Osteoblast (primary cell): ENCODE data around the gene MBOAT2. TPM values are rescaled to one million over a fixed set of nuclear protein-coding genes. Genes with fewer than 3 reads are reported as not detected.

Experiments
- DNase-seq: peaks from one replicate; pipeline ENCODE4 v3.0.0; 2011; ENCODE audit warnings: low spot score, mixed read lengths; ENCODE audit not compliant: insufficient read length; ENCODE audit errors: missing footprints
- H2AFZ ChIP-seq: 2 replicates; pipeline ENCODE4 v1.6.0; 2011; ENCODE audit warnings: mild to moderate bottlenecking, low read length
- H3K27ac ChIP-seq: 2 replicates; pipeline ENCODE4 v1.5.1; 2011; ENCODE audit warnings: mild to moderate bottlenecking, low read depth, low read length, moderate library complexity
- H3K27me3 ChIP-seq: 2 replicates; pipeline ENCODE4 v1.6.0; 2012; ENCODE audit warnings: mild to moderate bottlenecking, control low read depth, inconsistent platforms, low read length, moderate library complexity; ENCODE audit not compliant: insufficient read depth
- H3K36me3 ChIP-seq: 2 replicates; pipeline ENCODE4 v1.5.1; 2011; ENCODE audit warnings: mild to moderate bottlenecking, low read length, control low read depth, moderate library complexity; ENCODE audit not compliant: insufficient read depth
- H3K4me1 ChIP-seq: 2 replicates; pipeline ENCODE4 v1.5.1; 2011; ENCODE audit warnings: mild to moderate bottlenecking, low read length, control low read depth, moderate library complexity; ENCODE audit not compliant: insufficient read depth
- H3K4me2 ChIP-seq: 2 replicates; pipeline ENCODE4 v1.6.0; 2011; ENCODE audit warnings: mild to moderate bottlenecking, low read length; ENCODE audit not compliant: insufficient read depth
- H3K4me3 ChIP-seq: fragments of 200-600 bp; sonication (generic); 3 replicates; pipeline ENCODE4 v1.5.1; 2012; ENCODE audit warnings: mild to moderate bottlenecking, low read length, inconsistent platforms; ENCODE audit not compliant: insufficient read depth
- H3K79me2 ChIP-seq: 2 replicates; pipeline ENCODE4 v1.6.0; 2012; ENCODE audit warnings: mild to moderate bottlenecking, low read length, control low read depth, inconsistent platforms; ENCODE audit not compliant: insufficient read depth
- H3K9me3 ChIP-seq: 2 replicates; pipeline ENCODE4 v1.5.1; 2011; ENCODE audit warnings: low read depth, low read length, control low read depth
- H4K20me1 ChIP-seq: 2 replicates; pipeline ENCODE4 v1.6.0; 2012; ENCODE audit warnings: mild to moderate bottlenecking, low read length, control low read depth; ENCODE audit not compliant: insufficient read depth
- total RNA-seq: library from RNA; depleted of rRNA; stranded (reverse); fragments of >200 nt; gene quantifications from 2 replicates; pipeline ENCODE4 v1.2.3, GENCODE V29; 2012
- TF ChIP-seq, protein P1 (sequence below): IDR thresholded peaks from 2 replicates; pipeline ENCODE4 v1.5.1; 2011; ENCODE audit warnings: mild to moderate bottlenecking, low read depth, low read length, moderate library complexity; ENCODE audit errors: extremely low read depth

MBOAT2 gene
- total RNA-seq, 1 donor, result 54.3 TPM

DNA sequence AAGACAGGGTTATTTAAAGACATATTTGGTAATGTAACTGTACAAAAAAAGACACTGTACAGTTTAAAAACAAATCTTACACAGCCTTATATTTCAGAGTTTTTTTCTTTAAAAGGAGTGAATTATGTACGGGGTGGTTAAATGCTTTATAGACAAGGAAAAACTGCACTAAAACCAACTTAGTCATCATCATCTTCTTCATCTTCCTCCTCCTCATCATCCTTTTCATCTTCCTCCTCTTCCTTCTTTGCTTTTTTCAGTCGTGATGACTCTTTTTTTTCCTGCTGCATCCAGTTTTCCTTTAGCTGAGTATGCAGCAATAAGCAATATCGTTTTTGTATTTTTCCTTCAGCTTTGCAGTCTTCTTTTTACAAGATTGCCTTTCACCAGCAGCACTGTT is 14.6 kb upstream of the MBOAT2 start:
- Histone ChIP-seq H3K27ac (peak overlapping the region; percentile 58), H3K36me3 (no peaks in the 10 kb centered on the region), H2AFZ (peak overlapping the region; percentile 99), H3K9me3 (no peaks in the 10 kb centered on the region), H3K27me3 (no peaks in the 10 kb centered on the region), H3K4me1 (peaks cover 7% of the 10 kb centered on the region), H3K4me3 (peak overlapping the region; percentile 60), H3K4me2 (peak overlapping the region; percentile 90), H4K20me1 (no peaks in the 10 kb centered on the region), H3K79me2 (no peaks in the 10 kb centered on the region)
- DNase-seq, result no peak
- TF ChIP-seq, protein P1, sequence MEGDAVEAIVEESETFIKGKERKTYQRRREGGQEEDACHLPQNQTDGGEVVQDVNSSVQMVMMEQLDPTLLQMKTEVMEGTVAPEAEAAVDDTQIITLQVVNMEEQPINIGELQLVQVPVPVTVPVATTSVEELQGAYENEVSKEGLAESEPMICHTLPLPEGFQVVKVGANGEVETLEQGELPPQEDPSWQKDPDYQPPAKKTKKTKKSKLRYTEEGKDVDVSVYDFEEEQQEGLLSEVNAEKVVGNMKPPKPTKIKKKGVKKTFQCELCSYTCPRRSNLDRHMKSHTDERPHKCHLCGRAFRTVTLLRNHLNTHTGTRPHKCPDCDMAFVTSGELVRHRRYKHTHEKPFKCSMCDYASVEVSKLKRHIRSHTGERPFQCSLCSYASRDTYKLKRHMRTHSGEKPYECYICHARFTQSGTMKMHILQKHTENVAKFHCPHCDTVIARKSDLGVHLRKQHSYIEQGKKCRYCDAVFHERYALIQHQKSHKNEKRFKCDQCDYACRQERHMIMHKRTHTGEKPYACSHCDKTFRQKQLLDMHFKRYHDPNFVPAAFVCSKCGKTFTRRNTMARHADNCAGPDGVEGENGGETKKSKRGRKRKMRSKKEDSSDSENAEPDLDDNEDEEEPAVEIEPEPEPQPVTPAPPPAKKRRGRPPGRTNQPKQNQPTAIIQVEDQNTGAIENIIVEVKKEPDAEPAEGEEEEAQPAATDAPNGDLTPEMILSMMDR, result no peak

DNA sequence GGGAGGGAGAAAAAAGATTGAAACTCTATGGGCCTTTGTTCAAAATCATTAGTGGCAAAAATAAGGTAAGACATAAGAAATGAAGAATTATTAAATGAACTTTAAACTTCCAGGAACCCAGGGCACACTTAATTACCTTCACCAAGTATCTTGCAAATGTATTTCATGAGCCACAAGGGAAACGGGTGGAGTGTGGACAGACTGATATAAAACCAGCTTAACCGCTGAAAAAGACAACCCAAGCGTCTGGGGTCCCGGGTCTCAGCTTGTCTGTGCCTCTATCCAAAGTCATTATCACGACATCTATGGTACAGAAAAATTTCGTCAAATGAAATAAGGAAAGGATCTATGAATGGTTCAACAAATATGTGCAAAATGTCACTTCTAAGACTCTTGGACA is 13.9 kb upstream of the MBOAT2 start:
- DNase-seq, result no peak
- no peaks in the 10 kb centered on the region for H3K27me3 ChIP-seq
- peaks cover 7% of the 10 kb centered on the region for H3K4me1 ChIP-seq
- H3K9me3 ChIP-seq, result no peaks in the 10 kb centered on the region
- H3K79me2 ChIP-seq, result no peaks in the 10 kb centered on the region
- no peaks in the 10 kb centered on the region for H3K36me3 ChIP-seq
- no peak overlapping the region for H2AFZ ChIP-seq
- no peak overlapping the region for H3K4me2 ChIP-seq
- H3K27ac ChIP-seq, result no peak overlapping the region
- no peak overlapping the region for H3K4me3 ChIP-seq
- TF ChIP-seq, protein P1, result no peak
- H4K20me1 ChIP-seq, result no peaks in the 10 kb centered on the region

DNA sequence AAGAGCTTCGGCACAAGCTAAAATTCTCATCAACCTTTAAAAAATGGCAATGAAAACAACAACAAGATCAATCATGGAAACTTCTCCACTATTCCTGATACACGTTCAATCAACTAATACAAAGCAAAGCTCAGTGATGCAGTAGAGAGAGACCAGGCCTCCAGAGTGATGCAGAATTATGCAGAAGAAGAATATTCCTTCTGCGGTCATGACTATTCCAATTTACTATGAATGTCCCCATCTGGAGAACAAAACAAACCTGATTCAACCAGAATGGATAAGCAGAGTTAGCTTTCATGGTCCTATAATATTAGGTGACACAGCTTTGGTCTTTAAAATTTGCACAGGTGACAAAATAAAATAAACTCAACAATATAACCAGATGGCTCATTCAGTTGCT is 12.5 kb upstream of the MBOAT2 start:
- Histone ChIP-seq H3K36me3 (no peaks in the 10 kb centered on the region), H3K4me1 (peaks cover 10% of the 10 kb centered on the region), H4K20me1 (no peaks in the 10 kb centered on the region), H2AFZ (no peak overlapping the region), H3K4me3 (no peak overlapping the region), H3K4me2 (no peak overlapping the region), H3K9me3 (no peaks in the 10 kb centered on the region), H3K27ac (no peak overlapping the region), H3K79me2 (no peaks in the 10 kb centered on the region), H3K27me3 (no peaks in the 10 kb centered on the region)
- TF ChIP-seq, protein P1, result no peak
- DNase-seq, result no peak

DNA sequence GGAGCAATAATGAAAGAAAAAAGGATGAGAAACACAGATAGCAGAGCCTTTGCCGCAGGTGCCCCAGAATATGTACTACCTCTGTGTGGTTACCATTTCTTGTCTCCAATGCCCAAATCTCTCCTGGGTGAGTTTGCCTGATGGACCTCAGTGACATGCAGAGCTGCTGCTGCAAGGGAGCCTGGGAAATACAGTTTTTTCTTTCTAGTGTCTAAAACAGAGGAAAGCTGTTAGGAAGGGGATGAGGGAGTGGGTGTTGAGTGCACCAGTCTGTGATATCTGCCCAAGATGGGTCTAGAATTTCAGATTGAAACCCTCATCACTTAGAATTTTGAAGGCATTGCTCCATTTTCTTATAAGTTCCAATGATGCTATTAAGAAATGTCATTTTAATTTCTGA is 9.9 kb upstream of the MBOAT2 start:
- no peaks in the 10 kb centered on the region for H3K9me3 ChIP-seq
- no peak overlapping the region for H3K4me2 ChIP-seq
- no peaks in the 10 kb centered on the region for H3K79me2 ChIP-seq
- H3K4me3 ChIP-seq, result no peak overlapping the region
- no peaks in the 10 kb centered on the region for H3K36me3 ChIP-seq
- DNase-seq, result no peak
- H4K20me1 ChIP-seq, result no peaks in the 10 kb centered on the region
- no peak overlapping the region for H2AFZ ChIP-seq
- TF ChIP-seq, protein P1, result no peak
- no peaks in the 10 kb centered on the region for H3K27me3 ChIP-seq
- peaks cover 26% of the 10 kb centered on the region for H3K4me1 ChIP-seq
- no peak overlapping the region for H3K27ac ChIP-seq
